ENCODE results near the gene CDC27. TPM values are rescaled to one million over a fixed set of nuclear protein-coding genes. Genes with fewer than 3 reads are reported as not detected.
A peak's percentile ranks its signal among the peaks of the same experiment; 100 is the strongest.

Gene CDC27
- polyA plus RNA-seq, 1 donor (not counting 4 experiments of a cell fraction or from before 2014, with no cell fraction given) = 95.6 TPM

DNA sequence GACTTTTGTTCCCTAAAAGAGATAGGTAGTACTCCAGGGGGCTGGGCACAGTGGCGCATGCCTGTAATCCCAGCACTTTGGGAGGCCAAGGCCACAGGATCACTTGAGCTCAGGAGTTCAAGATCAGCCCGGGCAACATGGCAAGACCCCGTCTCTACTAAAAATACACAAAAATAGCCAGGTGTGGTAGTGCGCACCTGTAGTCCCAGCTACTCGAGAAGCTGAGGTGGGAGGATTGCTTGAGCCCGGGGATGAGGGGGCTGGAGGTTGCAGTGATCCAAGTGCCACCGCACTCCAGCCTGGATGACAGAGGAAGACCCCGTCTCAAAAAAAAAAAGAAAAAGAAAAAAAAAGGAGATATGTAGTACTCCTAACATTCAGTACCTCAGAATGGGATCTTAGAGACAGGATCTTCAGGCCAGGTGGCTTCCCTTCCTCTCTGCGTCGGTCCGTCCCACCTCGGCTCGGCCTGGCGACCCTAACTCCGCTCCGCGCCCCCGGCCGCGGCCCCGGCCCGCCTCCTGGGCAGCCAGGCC, 89.6 kb downstream of the CDC27 start:
- no peaks in the 10 kb centered on the region for H4K20me1 ChIP-seq (ENCODE audit: control insufficient read depth, extremely low read depth, insufficient read depth, low read length)
- no peaks in the 10 kb centered on the region for H3K27me3 ChIP-seq (ENCODE audit: control insufficient read depth, extremely low read depth, insufficient read depth, low read length)
- peak overlapping the region; percentile 52 for H3K27ac ChIP-seq (ENCODE audit: control insufficient read depth, insufficient read depth, low read length)
- FAIRE-seq (no peak), DNase-seq (ENCODE audit: low read depth, low spot score) (no peak)
- dilution Hi-C loops (cut with MboI; ENCODE audit: extremely low pct_ligation_motif_present, low sequenced_read_pairs) = no loop called here
- no peaks in the 10 kb centered on the region for H3K9me3 ChIP-seq (ENCODE audit: control insufficient read depth, low read depth, low read length)
- H3K36me3 ChIP-seq (ENCODE audit: control insufficient read depth in 2 of 2, extremely low read depth in 1 of 2, insufficient read depth in 2 of 2, low read length in 2 of 2) = no peaks in the 10 kb centered on the region
- H3K4me2 ChIP-seq (ENCODE audit: control insufficient read depth, extremely low read depth, insufficient read depth, low read depth, low read length) = peak overlapping the region; percentile 76
- peak overlapping the region; percentile 81 for H3K9ac ChIP-seq (ENCODE audit: control insufficient read depth, extremely low read depth, insufficient read depth, low read length)
- H3K79me2 ChIP-seq (ENCODE audit: control insufficient read depth, insufficient read depth, low read length) = peaks cover 10% of the 10 kb centered on the region
- peak overlapping the region; percentile 81 for H2AFZ ChIP-seq (ENCODE audit: control insufficient read depth, low read length)
- H3K9me1 ChIP-seq (ENCODE audit: control insufficient read depth, extremely low read depth, insufficient read depth, low read length) = no peaks in the 10 kb centered on the region
- no peak for TF ChIP-seq EZH2 (IDR thresholded peaks at IDR 0.05; ENCODE audit: low read length)
- TF ChIP-seq, protein P1, sequence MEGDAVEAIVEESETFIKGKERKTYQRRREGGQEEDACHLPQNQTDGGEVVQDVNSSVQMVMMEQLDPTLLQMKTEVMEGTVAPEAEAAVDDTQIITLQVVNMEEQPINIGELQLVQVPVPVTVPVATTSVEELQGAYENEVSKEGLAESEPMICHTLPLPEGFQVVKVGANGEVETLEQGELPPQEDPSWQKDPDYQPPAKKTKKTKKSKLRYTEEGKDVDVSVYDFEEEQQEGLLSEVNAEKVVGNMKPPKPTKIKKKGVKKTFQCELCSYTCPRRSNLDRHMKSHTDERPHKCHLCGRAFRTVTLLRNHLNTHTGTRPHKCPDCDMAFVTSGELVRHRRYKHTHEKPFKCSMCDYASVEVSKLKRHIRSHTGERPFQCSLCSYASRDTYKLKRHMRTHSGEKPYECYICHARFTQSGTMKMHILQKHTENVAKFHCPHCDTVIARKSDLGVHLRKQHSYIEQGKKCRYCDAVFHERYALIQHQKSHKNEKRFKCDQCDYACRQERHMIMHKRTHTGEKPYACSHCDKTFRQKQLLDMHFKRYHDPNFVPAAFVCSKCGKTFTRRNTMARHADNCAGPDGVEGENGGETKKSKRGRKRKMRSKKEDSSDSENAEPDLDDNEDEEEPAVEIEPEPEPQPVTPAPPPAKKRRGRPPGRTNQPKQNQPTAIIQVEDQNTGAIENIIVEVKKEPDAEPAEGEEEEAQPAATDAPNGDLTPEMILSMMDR (optimal IDR thresholded peaks at IDR 0.05 in 1 of 3, IDR thresholded peaks at IDR 0.05 in 1 of 3, conservative IDR thresholded peaks at IDR 0.05 in 1 of 3; ENCODE audit: extremely low read depth in 1 of 3, insufficient read depth in 2 of 3, low read length in 3 of 3) = no peak
- H3K4me3 ChIP-seq (ENCODE audit: control insufficient read depth in 2 of 3, extremely low read depth in 1 of 3, insufficient read depth in 2 of 3, low read depth in 1 of 3, low read length in 3 of 3) = peak overlapping the region; percentile 76 to 93 (median 84)
- no peaks in the 10 kb centered on the region for H3K4me1 ChIP-seq (ENCODE audit: control insufficient read depth, extremely low read depth, insufficient read depth, low read length)

DNA sequence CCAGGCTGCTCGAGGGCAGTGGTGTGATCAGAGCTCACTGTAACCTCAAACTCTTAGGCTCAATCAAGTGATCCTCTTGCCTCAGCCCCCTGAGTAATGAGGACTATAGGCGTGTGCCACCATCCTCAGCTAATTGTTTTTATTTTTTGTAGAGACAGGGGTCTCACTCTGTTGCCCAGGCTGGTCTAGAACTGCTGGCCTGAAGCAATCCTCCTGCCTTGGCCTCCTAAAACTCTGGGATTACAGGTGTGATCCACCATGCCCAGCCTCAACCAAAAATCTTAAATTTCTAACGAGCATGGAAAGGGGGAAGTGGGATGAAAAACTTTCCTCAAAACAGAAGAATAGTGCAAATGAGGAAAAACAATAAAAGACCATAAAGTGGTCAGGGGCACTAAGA, 92.8 kb downstream of the CDC27 start:
- no peak for FAIRE-seq
- Histone ChIP-seq H2AFZ (ENCODE audit: control insufficient read depth, low read length) (no peak overlapping the region), H3K9me3 (ENCODE audit: control insufficient read depth, low read depth, low read length) (no peaks in the 10 kb centered on the region)

More for the DNA sequence above, 92.8 kb downstream of the CDC27 start:
- no peak overlapping the region for H3K4me2 ChIP-seq (ENCODE audit: control insufficient read depth, extremely low read depth, insufficient read depth, low read depth, low read length)
- no peaks in the 10 kb centered on the region for H4K20me1 ChIP-seq (ENCODE audit: control insufficient read depth, extremely low read depth, insufficient read depth, low read length)
- H3K4me1 ChIP-seq (ENCODE audit: control insufficient read depth, extremely low read depth, insufficient read depth, low read length) = no peaks in the 10 kb centered on the region
- H3K79me2 ChIP-seq (ENCODE audit: control insufficient read depth, insufficient read depth, low read length) = peaks cover 13% of the 10 kb centered on the region
- dilution Hi-C loops (cut with MboI; ENCODE audit: extremely low pct_ligation_motif_present, low sequenced_read_pairs) = no loop called here
- no peaks in the 10 kb centered on the region for H3K9me1 ChIP-seq (ENCODE audit: control insufficient read depth, extremely low read depth, insufficient read depth, low read length)
- TF ChIP-seq, protein P1 (optimal IDR thresholded peaks at IDR 0.05 in 1 of 3, IDR thresholded peaks at IDR 0.05 in 1 of 3, conservative IDR thresholded peaks at IDR 0.05 in 1 of 3; ENCODE audit: extremely low read depth in 1 of 3, insufficient read depth in 2 of 3, low read length in 3 of 3) = no peak
- no peak for TF ChIP-seq EZH2 (IDR thresholded peaks at IDR 0.05; ENCODE audit: low read length)
- no peak overlapping the region for H3K27ac ChIP-seq (ENCODE audit: control insufficient read depth, insufficient read depth, low read length)
- no peak for DNase-seq (ENCODE audit: low read depth, low spot score)
- H3K36me3 ChIP-seq (ENCODE audit: control insufficient read depth in 2 of 2, extremely low read depth in 1 of 2, insufficient read depth in 2 of 2, low read length in 2 of 2) = no peaks in the 10 kb centered on the region
- H3K9ac ChIP-seq (ENCODE audit: control insufficient read depth, extremely low read depth, insufficient read depth, low read length) = no peak overlapping the region
- H3K27me3 ChIP-seq (ENCODE audit: control insufficient read depth, extremely low read depth, insufficient read depth, low read length) = no peaks in the 10 kb centered on the region
- no peak overlapping the region for H3K4me3 ChIP-seq (ENCODE audit: control insufficient read depth in 2 of 3, extremely low read depth in 1 of 3, insufficient read depth in 2 of 3, low read depth in 1 of 3, low read length in 3 of 3)

All from keratinocyte (primary cell).